ENCODE results near the gene DDX39A. TPM values are rescaled to one million over a fixed set of nuclear protein-coding genes. Genes with fewer than 3 reads are reported as not detected.

DDX39A gene
- total and polyA plus RNA-seq, 2 of the 13 experiments (the other 11 are each of a cell fraction or from before 2014, with no cell fraction given), result 34.6 to 90.4 TPM

GRCh38 chr19:14405758-14406644, 13.1 kb downstream of the DDX39A start (continued):
- TF ChIP-seq TFDP2 (CRISPR knock-in tag; IDR thresholded peaks at IDR 0.05) (peak; percentile 50; the same call in 1 of the 2 replicates), THAP9 (CRISPR knock-in tag; IDR thresholded peaks at IDR 0.05; ENCODE audit: borderline replicate concordance) (peak; percentile 55; the same call in 1 of the 2 replicates), ZNF691 (CRISPR knock-in tag; IDR thresholded peaks at IDR 0.05; ENCODE audit: borderline replicate concordance, low read depth) (0 out of 2 replicates have a peak, but pooled peaks have one; percentile 25), RBFOX2 (IDR thresholded peaks at IDR 0.05; ENCODE audit: low read depth, low read length) (peak; percentile 51), PRDM10 (CRISPR knock-in tag; IDR thresholded peaks at IDR 0.05; ENCODE audit: low read depth) (no peak), ZNF3 (CRISPR knock-in tag; IDR thresholded peaks at IDR 0.05) (no peak), ZNF280B (CRISPR knock-in tag; IDR thresholded peaks at IDR 0.05; ENCODE audit: borderline replicate concordance) (no peak), TFDP1 (CRISPR knock-in tag; IDR thresholded peaks at IDR 0.05; ENCODE audit: borderline replicate concordance) (peak; percentile 40; the same call in 1 of the 2 replicates), REPIN1 (CRISPR knock-in tag; IDR thresholded peaks at IDR 0.05; ENCODE audit: borderline replicate concordance, low read depth) (peak; percentile 26; the same call in 1 of the 2 replicates), KLF16 (CRISPR knock-in tag; IDR thresholded peaks at IDR 0.05) (peak in 1 of 2 experiments; percentile 40; a peak in 1 of 4 replicates), MIER3 (CRISPR knock-in tag; IDR thresholded peaks at IDR 0.05; ENCODE audit: borderline replicate concordance) (peak; percentile 61; the same call in 1 of the 2 replicates), MBNL3 (CRISPR knock-in tag; conservative IDR thresholded peaks at IDR 0.05) (no peak), YEATS4 (CRISPR knock-in tag; IDR thresholded peaks at IDR 0.05; ENCODE audit: borderline replicate concordance) (peak; percentile 44; the same call in 1 of the 2 replicates), NFKB2 (CRISPR knock-in tag; IDR thresholded peaks at IDR 0.05; ENCODE audit: borderline replicate concordance) (no peak), ZFP82 (CRISPR knock-in tag; IDR thresholded peaks at IDR 0.05; ENCODE audit: borderline replicate concordance) (no peak)
